Measurements from ENCODE around the gene DHX29.

The DHX29 gene

GRCh38 chr5:55304584-55304983 is 2.9 kb downstream of the DHX29 start:
- Mint-ChIP-seq H3K4me1 (peaks cover 7% of the 10 kb centered on the region), H3K9me3 (no peaks in the 10 kb centered on the region), H3K27me3 (no peaks in the 10 kb centered on the region), H3K36me3 (peaks cover 2% of the 10 kb centered on the region), H3K27ac (no peak overlapping the region), H3K4me3 (no peak overlapping the region)
- no peak for DNase-seq (ENCODE audit: low spot score in 2 of 2)
- no peak for ATAC-seq (ENCODE audit: low read depth)

GRCh38 chr5:55303238-55303690 is 4.2 kb downstream of the DHX29 start:
- Mint-ChIP-seq H3K27me3 (no peaks in the 10 kb centered on the region), H3K27ac (peak overlapping the region; percentile 26), H3K4me3 (no peak overlapping the region), H3K36me3 (peaks cover 4% of the 10 kb centered on the region), H3K9me3 (no peaks in the 10 kb centered on the region), H3K4me1 (peaks cover 10% of the 10 kb centered on the region)
- DNase-seq (ENCODE audit: low spot score in 2 of 2): no peak
- ATAC-seq (ENCODE audit: low read depth): no peak

- Mint-ChIP-seq H3K27me3 (no peaks in the 10 kb centered on the region), H3K36me3 (peaks cover 8% of the 10 kb centered on the region), H3K4me3 (no peak overlapping the region), H3K9me3 (no peaks in the 10 kb centered on the region), H3K27ac (no peak overlapping the region), H3K4me1 (peaks cover 10% of the 10 kb centered on the region)
- DNase-seq (ENCODE audit: low spot score in 2 of 2) (no peak), ATAC-seq (ENCODE audit: low read depth) (no peak)
Observed at GRCh38 chr5:55300890-55301289, 6.6 kb downstream of the DHX29 start.

GRCh38 chr5:55294935-55295334 is 12.6 kb downstream of the DHX29 start:
- H3K27me3 Mint-ChIP-seq: no peaks in the 10 kb centered on the region
- peaks cover 7% of the 10 kb centered on the region for H3K4me1 Mint-ChIP-seq
- H3K27ac Mint-ChIP-seq: no peak overlapping the region

GRCh38 chr5:55290991-55291390 is 16.5 kb downstream of the DHX29 start:
- Mint-ChIP-seq H3K4me1 (peaks cover 3% of the 10 kb centered on the region), H3K9me3 (no peaks in the 10 kb centered on the region), H3K27me3 (no peaks in the 10 kb centered on the region), H3K4me3 (no peak overlapping the region), H3K36me3 (peaks cover 45% of the 10 kb centered on the region), H3K27ac (no peak overlapping the region)
- no peak for ATAC-seq (ENCODE audit: low read depth)
- DNase-seq (ENCODE audit: low spot score in 2 of 2): no peak

More at GRCh38 chr5:55294935-55295334, 12.6 kb downstream of the DHX29 start:
- no peaks in the 10 kb centered on the region for H3K9me3 Mint-ChIP-seq
- no peak for ATAC-seq (ENCODE audit: low read depth)
- no peak for DNase-seq (ENCODE audit: low spot score in 2 of 2)
- H3K36me3 Mint-ChIP-seq: peaks cover 41% of the 10 kb centered on the region
- no peak overlapping the region for H3K4me3 Mint-ChIP-seq

- no peaks in the 10 kb centered on the region for H3K9me3 Mint-ChIP-seq
- DNase-seq (ENCODE audit: low spot score in 2 of 2) (no peak), ATAC-seq (ENCODE audit: low read depth) (no peak)
- H3K36me3 Mint-ChIP-seq: peaks cover 45% of the 10 kb centered on the region
- no peaks in the 10 kb centered on the region for H3K27me3 Mint-ChIP-seq
- peaks cover 3% of the 10 kb centered on the region for H3K4me1 Mint-ChIP-seq
- H3K27ac Mint-ChIP-seq: no peak overlapping the region
- no peak overlapping the region for H3K4me3 Mint-ChIP-seq
Observed at GRCh38 chr5:55289808-55290207, 17.7 kb downstream of the DHX29 start.

GRCh38 chr5:55286411-55286933 is 21.0 kb downstream of the DHX29 start:
- DNase-seq (ENCODE audit: low spot score in 2 of 2) (no peak), ATAC-seq (ENCODE audit: low read depth) (no peak)
- Mint-ChIP-seq H3K4me1 (no peaks in the 10 kb centered on the region), H3K9me3 (no peaks in the 10 kb centered on the region), H3K4me3 (no peak overlapping the region), H3K36me3 (peaks cover 33% of the 10 kb centered on the region), H3K27ac (no peak overlapping the region), H3K27me3 (no peaks in the 10 kb centered on the region)

GRCh38 chr5:55278778-55279177 is 28.7 kb downstream of the DHX29 start:
- Mint-ChIP-seq H3K27ac (no peak overlapping the region), H3K4me3 (no peak overlapping the region), H3K4me1 (no peaks in the 10 kb centered on the region), H3K27me3 (no peaks in the 10 kb centered on the region), H3K9me3 (no peaks in the 10 kb centered on the region), H3K36me3 (peaks cover 29% of the 10 kb centered on the region)
- DNase-seq (ENCODE audit: low spot score in 2 of 2) (no peak), ATAC-seq (ENCODE audit: low read depth) (no peak)

- H3K9me3 Mint-ChIP-seq: no peaks in the 10 kb centered on the region
- H3K4me3 Mint-ChIP-seq: no peak overlapping the region
- H3K36me3 Mint-ChIP-seq: peaks cover 27% of the 10 kb centered on the region
- H3K4me1 Mint-ChIP-seq: no peaks in the 10 kb centered on the region
- ATAC-seq (ENCODE audit: low read depth) (no peak), DNase-seq (ENCODE audit: low spot score in 2 of 2) (no peak)
- H3K27me3 Mint-ChIP-seq: no peaks in the 10 kb centered on the region
- no peak overlapping the region for H3K27ac Mint-ChIP-seq
Observed at GRCh38 chr5:55276771-55277170, 30.7 kb downstream of the DHX29 start.

GRCh38 chr5:55258339-55258738 is 49.2 kb downstream of the DHX29 start:
- no peaks in the 10 kb centered on the region for H3K9me3 Mint-ChIP-seq
- H3K4me3 Mint-ChIP-seq: no peak overlapping the region
- H3K36me3 Mint-ChIP-seq: peaks cover 27% of the 10 kb centered on the region
- DNase-seq (ENCODE audit: low spot score in 2 of 2) (no peak), ATAC-seq (ENCODE audit: low read depth) (no peak)
- H3K27ac Mint-ChIP-seq: no peak overlapping the region
- H3K4me1 Mint-ChIP-seq: no peaks in the 10 kb centered on the region
- no peaks in the 10 kb centered on the region for H3K27me3 Mint-ChIP-seq

- Mint-ChIP-seq H3K9me3 (no peaks in the 10 kb centered on the region), H3K4me1 (no peaks in the 10 kb centered on the region), H3K36me3 (peaks cover 20% of the 10 kb centered on the region), H3K27ac (no peak overlapping the region), H3K4me3 (no peak overlapping the region), H3K27me3 (no peaks in the 10 kb centered on the region)
- no peak for ATAC-seq (ENCODE audit: low read depth)
- DNase-seq (ENCODE audit: low spot score in 2 of 2): no peak
Observed at GRCh38 chr5:55254802-55255201, 52.7 kb downstream of the DHX29 start.

GRCh38 chr5:55250064-55250463 is 57.4 kb downstream of the DHX29 start:
- Mint-ChIP-seq H3K9me3 (peaks cover 5% of the 10 kb centered on the region), H3K27me3 (no peaks in the 10 kb centered on the region), H3K36me3 (peaks cover 7% of the 10 kb centered on the region), H3K4me1 (no peaks in the 10 kb centered on the region), H3K27ac (no peak overlapping the region), H3K4me3 (no peak overlapping the region)
- no peak for DNase-seq (ENCODE audit: low spot score in 2 of 2)
- ATAC-seq (ENCODE audit: low read depth): no peak

- Mint-ChIP-seq H3K36me3 (no peaks in the 10 kb centered on the region), H3K4me1 (no peaks in the 10 kb centered on the region), H3K4me3 (no peak overlapping the region), H3K27ac (no peak overlapping the region), H3K27me3 (peaks cover 6% of the 10 kb centered on the region), H3K9me3 (no peaks in the 10 kb centered on the region)
- ATAC-seq (ENCODE audit: low read depth) (no peak), DNase-seq (ENCODE audit: low spot score in 2 of 2) (no peak)
Observed at GRCh38 chr5:55241746-55242145, 65.7 kb downstream of the DHX29 start.

- no peak for DNase-seq (ENCODE audit: low spot score in 2 of 2)
- Mint-ChIP-seq H3K9me3 (no peaks in the 10 kb centered on the region), H3K27me3 (peaks cover 17% of the 10 kb centered on the region), H3K4me1 (peaks cover 12% of the 10 kb centered on the region), H3K4me3 (no peak overlapping the region), H3K36me3 (no peaks in the 10 kb centered on the region), H3K27ac (no peak overlapping the region)
- ATAC-seq (ENCODE audit: low read depth): no peak
Observed at GRCh38 chr5:55236800-55237199, 70.7 kb downstream of the DHX29 start.

- Mint-ChIP-seq H3K9me3 (no peaks in the 10 kb centered on the region), H3K4me3 (peak overlapping the region; percentile 81), H3K27me3 (peaks cover 30% of the 10 kb centered on the region), H3K36me3 (no peaks in the 10 kb centered on the region), H3K27ac (peak overlapping the region; percentile 58), H3K4me1 (peaks cover 19% of the 10 kb centered on the region)
- ATAC-seq (ENCODE audit: low read depth) (no peak), DNase-seq (ENCODE audit: low spot score in 2 of 2) (no peak)
Observed at GRCh38 chr5:55234121-55234700, 73.3 kb downstream of the DHX29 start.
